ENCODE data around the gene C1orf141. TPM values are rescaled to one million over a fixed set of nuclear protein-coding genes. Genes with fewer than 3 reads are reported as not detected.

Gene C1orf141
- total RNA-seq, 1 donor from 2014 or later: not detected

- Mint-ChIP-seq H3K27ac (ENCODE audit: unreplicated experiment) (no peak overlapping the region), H3K4me1 (ENCODE audit: unreplicated experiment) (peaks cover 8% of the 10 kb centered on the region), H3K4me3 (ENCODE audit: unreplicated experiment) (no peak overlapping the region), H3K9me3 (ENCODE audit: unreplicated experiment) (no peaks in the 10 kb centered on the region), H3K27me3 (ENCODE audit: unreplicated experiment) (no peaks in the 10 kb centered on the region), H3K36me3 (ENCODE audit: low read depth, unreplicated experiment) (no peaks in the 10 kb centered on the region)
- TF ChIP-seq, protein P1, sequence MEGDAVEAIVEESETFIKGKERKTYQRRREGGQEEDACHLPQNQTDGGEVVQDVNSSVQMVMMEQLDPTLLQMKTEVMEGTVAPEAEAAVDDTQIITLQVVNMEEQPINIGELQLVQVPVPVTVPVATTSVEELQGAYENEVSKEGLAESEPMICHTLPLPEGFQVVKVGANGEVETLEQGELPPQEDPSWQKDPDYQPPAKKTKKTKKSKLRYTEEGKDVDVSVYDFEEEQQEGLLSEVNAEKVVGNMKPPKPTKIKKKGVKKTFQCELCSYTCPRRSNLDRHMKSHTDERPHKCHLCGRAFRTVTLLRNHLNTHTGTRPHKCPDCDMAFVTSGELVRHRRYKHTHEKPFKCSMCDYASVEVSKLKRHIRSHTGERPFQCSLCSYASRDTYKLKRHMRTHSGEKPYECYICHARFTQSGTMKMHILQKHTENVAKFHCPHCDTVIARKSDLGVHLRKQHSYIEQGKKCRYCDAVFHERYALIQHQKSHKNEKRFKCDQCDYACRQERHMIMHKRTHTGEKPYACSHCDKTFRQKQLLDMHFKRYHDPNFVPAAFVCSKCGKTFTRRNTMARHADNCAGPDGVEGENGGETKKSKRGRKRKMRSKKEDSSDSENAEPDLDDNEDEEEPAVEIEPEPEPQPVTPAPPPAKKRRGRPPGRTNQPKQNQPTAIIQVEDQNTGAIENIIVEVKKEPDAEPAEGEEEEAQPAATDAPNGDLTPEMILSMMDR (IDR thresholded peaks at IDR 0.05; ENCODE audit: unreplicated experiment): no peak
- DNase-seq (ENCODE audit: low spot score): no peak
These were observed 4.2 kb upstream of the C1orf141 start for GRCh38 chr1:67138813-67139499.

- H3K27ac Mint-ChIP-seq (ENCODE audit: unreplicated experiment): no peak overlapping the region
- no peaks in the 10 kb centered on the region for H3K27me3 Mint-ChIP-seq (ENCODE audit: unreplicated experiment)
- H3K36me3 Mint-ChIP-seq (ENCODE audit: low read depth, unreplicated experiment): no peaks in the 10 kb centered on the region
- TF ChIP-seq, protein P1 (IDR thresholded peaks at IDR 0.05; ENCODE audit: unreplicated experiment): no peak
- DNase-seq (ENCODE audit: low spot score): no peak
- no peak overlapping the region for H3K4me3 Mint-ChIP-seq (ENCODE audit: unreplicated experiment)
- peaks cover 8% of the 10 kb centered on the region for H3K4me1 Mint-ChIP-seq (ENCODE audit: unreplicated experiment)
- H3K9me3 Mint-ChIP-seq (ENCODE audit: unreplicated experiment): no peaks in the 10 kb centered on the region
These were observed 2.6 kb upstream of the C1orf141 start for GRCh38 chr1:67137307-67137753.

GRCh38 chr1:67135354-67135753 lies 584 bp upstream of the C1orf141 start:
- Mint-ChIP-seq H3K27ac (ENCODE audit: unreplicated experiment) (no peak overlapping the region), H3K9me3 (ENCODE audit: unreplicated experiment) (no peaks in the 10 kb centered on the region), H3K36me3 (ENCODE audit: low read depth, unreplicated experiment) (no peaks in the 10 kb centered on the region), H3K4me1 (ENCODE audit: unreplicated experiment) (peaks cover 8% of the 10 kb centered on the region), H3K4me3 (ENCODE audit: unreplicated experiment) (no peak overlapping the region), H3K27me3 (ENCODE audit: unreplicated experiment) (no peaks in the 10 kb centered on the region)
- TF ChIP-seq, protein P1 (IDR thresholded peaks at IDR 0.05; ENCODE audit: unreplicated experiment): no peak
- no peak for DNase-seq (ENCODE audit: low spot score)

- Mint-ChIP-seq H3K36me3 (ENCODE audit: low read depth, unreplicated experiment) (no peaks in the 10 kb centered on the region), H3K9me3 (ENCODE audit: unreplicated experiment) (no peaks in the 10 kb centered on the region), H3K4me1 (ENCODE audit: unreplicated experiment) (peaks cover 5% of the 10 kb centered on the region), H3K4me3 (ENCODE audit: unreplicated experiment) (no peak overlapping the region), H3K27ac (ENCODE audit: unreplicated experiment) (no peak overlapping the region), H3K27me3 (ENCODE audit: unreplicated experiment) (no peaks in the 10 kb centered on the region)
- TF ChIP-seq, protein P1 (IDR thresholded peaks at IDR 0.05; ENCODE audit: unreplicated experiment): no peak
- no peak for DNase-seq (ENCODE audit: low spot score)
These were observed 1.6 kb downstream of the C1orf141 start for GRCh38 chr1:67133177-67133576.

- H3K27ac Mint-ChIP-seq (ENCODE audit: unreplicated experiment): no peak overlapping the region
- no peaks in the 10 kb centered on the region for H3K27me3 Mint-ChIP-seq (ENCODE audit: unreplicated experiment)
- no peak for DNase-seq (ENCODE audit: low spot score)
- TF ChIP-seq, protein P1 (IDR thresholded peaks at IDR 0.05; ENCODE audit: unreplicated experiment): no peak
- H3K4me1 Mint-ChIP-seq (ENCODE audit: unreplicated experiment): peaks cover 4% of the 10 kb centered on the region
- no peaks in the 10 kb centered on the region for H3K36me3 Mint-ChIP-seq (ENCODE audit: low read depth, unreplicated experiment)
- no peaks in the 10 kb centered on the region for H3K9me3 Mint-ChIP-seq (ENCODE audit: unreplicated experiment)
- H3K4me3 Mint-ChIP-seq (ENCODE audit: unreplicated experiment): no peak overlapping the region
These were observed 4.1 kb downstream of the C1orf141 start for GRCh38 chr1:67130673-67131072.

Measured in endothelial cell (in vitro differentiated cells).